GM12873 (cell line): ENCODE results near the gene VTI1A.

Experiments used
- CTCF ChIP-seq: IDR thresholded peaks from 2 replicates; pipeline ENCODE4 v1.5.1; 2012; ENCODE audit warnings: low read depth, mild to moderate bottlenecking, moderate library complexity, low read length, control low read depth; ENCODE audit not compliant: insufficient read depth; ENCODE audit errors: missing control alignments

VTI1A gene

DNA sequence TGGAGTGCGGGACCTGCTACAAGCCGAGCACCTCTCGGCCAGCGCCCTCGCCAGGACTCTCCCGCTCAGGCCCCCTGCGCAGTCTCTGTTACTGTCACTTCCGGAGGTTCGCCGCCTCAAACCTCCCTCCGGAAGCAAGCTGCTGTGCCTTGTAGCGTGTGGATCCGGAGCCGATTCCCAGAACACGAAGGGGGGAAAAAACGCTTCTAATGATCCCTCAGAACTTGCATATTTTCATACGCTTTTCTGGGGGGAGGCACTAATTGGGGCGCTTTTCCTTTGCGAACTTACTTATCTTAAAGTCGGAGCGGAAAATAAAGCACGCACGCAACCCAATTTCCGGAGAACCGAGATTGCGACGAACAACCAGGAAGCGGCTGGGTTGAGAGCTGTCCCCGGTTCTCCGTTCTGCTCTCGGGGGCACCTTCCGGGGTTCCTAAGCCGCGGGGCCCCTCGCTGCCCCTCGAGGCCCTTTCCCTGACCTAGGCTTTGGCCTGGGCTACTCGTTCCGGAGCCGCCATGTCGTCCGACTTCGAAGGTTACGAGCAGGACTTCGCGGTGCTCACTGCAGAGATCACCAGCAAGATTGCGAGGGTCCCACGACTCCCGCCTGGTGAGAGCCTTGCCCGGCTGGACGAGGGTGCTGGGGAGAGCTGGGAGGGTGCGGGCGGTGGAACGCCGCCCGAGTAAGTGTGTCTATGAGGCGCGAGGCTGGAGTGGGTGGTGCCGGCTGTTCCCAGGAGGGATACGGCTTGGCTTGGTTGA, at the start of gene VTI1A, which contains the start of gene ZDHHC6:
VTI1A (plus strand) TSS at position 361 of the 765 bp plus-strand sequence; CDS start at position 520, 159 bp downstream.
ZDHHC6 (minus strand) TSS at position 60 of the 765 bp plus-strand sequence. CDS start 1,478 bp downstream, outside the sequence.
- TF ChIP-seq CTCF, result peak; percentile 44

- no peak for TF ChIP-seq CTCF
These were observed 49.4 kb upstream of the VTI1A start for GRCh38 chr10:112397592-112397991.

DNA sequence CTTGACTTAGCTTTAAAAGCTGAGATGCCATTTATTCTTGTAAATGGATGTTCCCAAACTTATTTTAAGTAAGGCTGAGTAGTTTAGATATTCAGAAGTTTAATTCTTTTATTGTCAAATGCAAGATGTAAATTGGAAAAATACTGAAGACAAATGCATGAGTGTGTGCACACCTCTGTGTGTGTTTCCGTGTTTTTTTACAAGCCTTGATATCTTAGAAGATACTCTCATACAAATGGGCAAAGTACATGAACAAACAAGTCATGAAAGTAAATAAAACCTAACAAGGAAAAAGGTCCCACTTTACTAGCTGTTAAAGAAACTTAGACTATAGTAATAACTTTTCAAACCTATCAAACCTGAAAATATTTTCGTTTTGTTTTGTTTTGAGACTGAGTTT, 44.1 kb upstream of the VTI1A start:
- no peak for TF ChIP-seq CTCF

DNA sequence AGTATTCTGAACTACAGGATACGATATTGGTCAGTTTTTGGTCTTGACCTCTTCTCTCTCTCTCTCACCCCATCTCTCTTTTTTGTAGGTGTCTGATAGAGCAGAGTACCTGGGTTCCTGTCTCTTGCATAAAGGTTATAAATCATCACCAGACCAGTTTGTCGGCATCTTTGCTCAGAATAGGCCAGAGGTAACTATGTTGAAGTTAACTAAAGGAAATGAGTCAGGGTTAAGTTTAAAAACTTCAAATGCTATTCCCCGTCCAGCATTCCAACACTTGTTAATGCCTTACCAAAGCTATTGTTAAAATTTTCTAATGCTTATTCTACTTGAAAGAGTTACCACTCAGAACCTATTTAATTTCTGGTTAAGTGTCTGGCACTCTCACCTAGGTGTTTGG, 42.4 kb upstream of the VTI1A start:
- no peak for TF ChIP-seq CTCF

DNA sequence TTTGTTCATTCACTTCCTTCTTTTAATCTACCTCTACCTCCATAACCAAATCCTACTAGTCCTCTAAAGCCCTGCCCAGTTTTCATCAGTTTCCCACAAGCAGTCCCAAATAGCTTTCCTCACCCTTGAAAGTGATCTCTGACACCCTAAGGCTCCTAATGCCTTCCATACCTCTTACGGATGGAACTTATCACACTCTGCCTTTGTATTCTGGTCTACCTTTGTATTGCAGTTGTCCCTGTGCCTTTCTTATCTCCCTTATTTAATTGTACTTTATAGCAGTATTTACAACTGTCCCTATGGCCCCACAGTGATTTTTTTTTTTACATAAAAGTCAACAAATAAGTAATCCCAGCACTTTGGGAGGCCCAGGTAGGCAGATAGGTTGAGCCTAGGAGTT, 39.3 kb upstream of the VTI1A start:
- no peak for TF ChIP-seq CTCF

GRCh38 chr10:112409299-112409698, 37.7 kb upstream of the VTI1A start:
- no peak for TF ChIP-seq CTCF

- no peak for TF ChIP-seq CTCF
These were observed 37.3 kb upstream of the VTI1A start for GRCh38 chr10:112409755-112410154.
